Glomerular endothelial cell (primary cell): Measurements from ENCODE around the gene KRT10. TPM values are rescaled to one million over a fixed set of nuclear protein-coding genes. Genes with fewer than 3 reads are reported as not detected.
"Not testable (repeated sequence)": the region's sequence is repeated elsewhere in the genome, so short reads cannot be mapped to it uniquely, and the experiment has no call there.

Experiments
- DNase-seq: peaks from one replicate; pipeline ENCODE4 v3.0.0-alpha.2; 2011; ENCODE audit warnings: low read depth, low spot score; ENCODE audit errors: extremely low read depth
- total RNA-seq: library from RNA; depleted of rRNA; stranded (reverse); fragments of >200 nt; gene quantifications from 2 replicates; pipeline ENCODE4 v1.2.3, GENCODE V29; 2015

Gene KRT10
- total RNA-seq, 1 donor from 2014 or later, result 18.2 TPM

GRCh38 chr17:40833882-40834281, 11.5 kb upstream of the KRT10 start:
- DNase-seq, result no peak

GRCh38 chr17:40832840-40833239, 10.4 kb upstream of the KRT10 start:
- DNase-seq, result no peak

DNA sequence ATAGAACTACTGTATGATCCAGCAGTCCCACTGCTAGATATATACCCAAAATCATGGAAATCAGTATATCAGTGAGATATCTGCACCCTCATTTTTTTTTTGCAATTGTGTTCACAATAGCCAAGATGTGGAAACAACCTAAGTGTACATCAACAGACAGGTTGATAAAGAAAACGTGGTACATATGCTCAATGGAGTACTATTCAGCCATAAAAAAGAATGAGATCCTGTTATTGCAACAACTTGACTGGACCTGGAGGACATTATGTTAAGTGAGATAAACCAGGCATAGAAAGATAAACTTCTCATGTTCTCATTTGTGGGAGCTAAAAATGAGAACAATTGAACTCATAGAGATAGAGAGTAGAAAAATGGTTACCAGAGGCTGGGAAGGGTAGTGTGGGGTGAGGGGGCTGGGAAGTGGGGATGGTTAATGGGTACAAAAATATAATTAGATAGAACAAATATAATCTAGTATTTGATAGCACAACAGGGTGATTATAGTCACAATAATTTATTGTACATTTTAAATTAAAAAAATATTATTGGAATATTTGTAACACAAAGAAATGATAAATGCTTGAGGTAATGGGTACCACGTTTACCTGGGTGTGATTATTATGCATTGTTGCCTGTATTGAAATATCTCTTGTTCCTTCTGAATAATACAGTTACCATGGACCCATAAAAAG, 7.8 kb upstream of the KRT10 start:
- no peak for DNase-seq

- no peak for DNase-seq
Observed at GRCh38 chr17:40828454-40829044, 6.1 kb upstream of the KRT10 start.

GRCh38 chr17:40827746-40828453, 5.5 kb upstream of the KRT10 start:
- no peak for DNase-seq

GRCh38 chr17:40825599-40825998, 3.2 kb upstream of the KRT10 start:
- no peak for DNase-seq

- DNase-seq, result no peak
Observed at GRCh38 chr17:40824015-40824832, 1.8 kb upstream of the KRT10 start.

DNA sequence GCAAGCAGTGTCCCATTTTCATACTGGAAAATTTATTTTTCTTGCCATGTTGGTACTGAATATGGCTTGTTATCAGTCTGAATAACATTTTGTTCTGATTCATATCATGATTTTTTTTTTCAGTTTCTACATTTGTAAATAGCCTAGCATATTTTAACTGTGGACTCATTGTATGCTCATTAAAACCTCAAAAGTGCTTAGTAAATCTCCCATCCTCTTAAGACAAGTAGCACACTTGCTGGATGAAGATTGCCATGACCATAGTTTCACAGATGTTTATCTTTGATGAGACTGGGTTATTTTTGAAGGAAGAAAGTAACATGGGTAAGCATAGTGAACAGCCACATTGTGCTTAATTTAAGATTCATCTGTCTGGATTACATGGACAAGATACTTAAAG, 878 bp downstream of the KRT10 start:
- no peak for DNase-seq

DNA sequence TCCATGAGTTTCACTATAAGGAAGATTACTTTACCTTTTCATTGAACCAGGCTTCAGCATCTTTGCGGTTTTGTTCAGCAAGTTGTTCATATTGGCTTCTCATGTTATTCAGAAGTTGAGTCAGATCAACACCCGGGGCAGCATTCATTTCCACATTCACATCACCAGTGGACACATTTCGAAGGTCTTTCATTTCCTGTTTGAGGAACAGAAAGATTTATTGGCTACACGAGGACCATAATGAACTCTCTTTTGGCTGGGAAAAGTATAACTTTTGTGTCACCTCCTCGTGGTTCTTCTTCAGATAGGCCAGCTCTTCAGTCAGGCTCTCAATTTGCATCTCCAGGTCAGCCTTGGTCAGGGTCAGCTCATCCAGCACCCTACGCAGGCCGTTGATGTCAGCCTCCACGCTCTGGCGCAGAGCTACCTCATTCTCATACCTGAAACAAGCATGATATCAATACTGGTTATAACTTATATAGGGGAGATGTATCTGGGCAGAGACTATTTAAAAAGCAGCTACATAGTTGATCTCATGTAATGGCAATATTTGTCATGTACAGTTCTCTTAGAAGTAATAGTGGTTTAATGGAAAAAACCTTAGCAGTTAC, 2.1 kb downstream of the KRT10 start:
- no peak for DNase-seq

- peak; percentile 14 for DNase-seq
Observed at GRCh38 chr17:40819528-40820125, 2.8 kb downstream of the KRT10 start.

- DNase-seq, result no peak
Observed at GRCh38 chr17:40818733-40819527, 3.5 kb downstream of the KRT10 start.

GRCh38 chr17:40818343-40818732, 4.1 kb downstream of the KRT10 start:
- DNase-seq, result no peak

- DNase-seq, result no peak
Observed at GRCh38 chr17:40817103-40817682, 5.2 kb downstream of the KRT10 start.

GRCh38 chr17:40816569-40816968, 5.8 kb downstream of the KRT10 start:
- no peak for DNase-seq

DNA sequence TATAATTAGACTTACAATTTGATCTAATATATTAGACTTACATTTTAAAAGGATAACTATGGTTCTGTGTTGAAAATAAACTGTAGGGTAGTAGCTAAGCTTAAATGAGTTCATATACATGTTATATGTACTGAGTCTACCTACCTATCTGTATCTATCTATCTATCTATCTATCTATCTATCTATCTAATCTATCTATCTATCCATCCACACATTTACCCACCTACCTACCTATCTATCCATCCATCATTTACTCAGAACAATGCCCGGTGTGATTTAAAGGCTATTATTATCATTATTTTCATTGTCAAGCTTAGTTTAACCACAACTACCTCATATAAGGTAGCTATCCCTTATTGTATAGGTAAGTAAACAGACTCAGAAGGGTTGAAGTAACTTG, 7.0 kb downstream of the KRT10 start:
- DNase-seq, result no peak

DNA sequence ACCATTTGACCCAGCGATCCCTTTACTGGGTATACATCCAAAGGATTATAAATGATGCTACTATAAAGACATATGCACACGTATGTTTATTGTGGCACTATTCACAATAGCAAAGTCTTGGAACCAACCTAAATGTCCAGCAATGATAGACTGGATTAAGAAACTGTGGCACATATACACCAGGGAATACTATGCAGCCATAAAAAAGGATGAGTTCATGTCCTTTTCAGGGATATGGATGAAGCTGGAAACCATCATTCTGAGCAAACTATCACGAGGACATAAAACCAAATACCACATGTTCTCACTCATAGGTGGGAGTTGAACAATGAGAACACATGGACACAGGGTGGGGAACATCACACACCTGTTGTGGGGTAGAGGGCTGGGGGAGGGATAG, 7.8 kb downstream of the KRT10 start:
- not testable (repeated sequence) for DNase-seq

DNA sequence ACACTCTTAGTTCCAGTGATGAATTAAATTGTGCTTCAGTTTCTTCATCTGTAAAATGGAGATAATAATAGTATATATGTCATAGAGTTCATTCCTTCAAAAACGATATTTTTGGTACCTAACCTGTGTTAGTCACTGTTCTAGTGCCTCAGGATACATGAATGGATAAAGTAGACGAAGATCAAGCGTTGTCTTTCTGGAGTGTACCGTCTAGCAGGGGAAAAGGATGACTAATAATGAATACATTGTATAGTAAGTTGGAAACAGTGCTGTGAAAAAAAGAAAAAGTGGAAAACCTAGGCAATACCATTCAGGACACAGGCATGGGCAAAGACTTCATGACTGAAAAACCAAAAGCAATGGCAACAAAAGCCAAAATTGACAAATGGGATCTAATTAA, 8.6 kb downstream of the KRT10 start:
- DNase-seq, result no peak

DNA sequence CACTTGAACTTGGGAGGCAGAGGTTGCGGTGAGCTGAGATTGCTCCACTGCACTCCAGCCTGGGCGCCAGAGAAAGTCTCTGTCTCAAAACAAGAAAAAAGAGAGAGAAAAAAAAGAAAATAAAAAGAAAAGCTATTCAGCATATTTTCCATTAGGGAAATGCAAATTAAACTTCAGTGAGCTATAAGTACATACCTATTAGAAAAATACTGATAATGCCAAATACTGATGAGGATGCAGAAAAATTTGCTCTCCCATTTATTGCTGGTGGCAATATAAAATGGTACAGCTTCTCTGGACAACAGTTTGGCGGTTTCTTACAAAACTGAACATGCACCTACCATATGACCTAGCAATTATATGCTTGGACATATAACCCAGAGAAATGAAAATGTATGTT, 9.8 kb downstream of the KRT10 start:
- DNase-seq, result no peak

GRCh38 chr17:40810494-40810893, 11.9 kb downstream of the KRT10 start:
- no peak for DNase-seq
